Sigmoid colon (tissue), 7 donors: Measurements from ENCODE around the gene LEMD1. TPM values are rescaled to one million over a fixed set of nuclear protein-coding genes. Genes with fewer than 3 reads are reported as not detected.

Experiments used
- DNase-seq: peaks from one replicate; pipeline ENCODE4 v3.0.0-alpha.2; 2019
- H3K27ac ChIP-seq, 4 donors: fragments of 200-600 bp; sonication (generic); one replicate each; pipeline ENCODE4 v1.5.1; 2016 to 2019; ENCODE audit warnings: mild to moderate bottlenecking in 1 of 4
- H3K27me3 ChIP-seq, 3 donors: fragments of 200-600 bp; sonication (generic); one replicate each; pipeline ENCODE4 v1.5.1; 2019; ENCODE audit warnings: mild to moderate bottlenecking in 1 of 3
- H3K36me3 ChIP-seq, 4 donors: fragments of 200-600 bp; sonication (generic); one replicate each; pipeline ENCODE4 v1.5.1; 2016 to 2019
- H3K4me1 ChIP-seq, 4 donors: fragments of 200-600 bp; sonication (generic); one replicate each; pipeline ENCODE4 v1.5.1; 2017 to 2019
- H3K4me3 ChIP-seq, 4 donors: fragments of 200-600 bp; sonication (generic); one replicate each; pipeline ENCODE4 v1.5.1; 2017 to 2019; ENCODE audit warnings: mild to moderate bottlenecking in 2 of 4, moderate library complexity in 1 of 4
- H3K9me3 ChIP-seq, 4 donors: fragments of 200-600 bp in 3 of 4; sonication (generic) in 3 of 4; one replicate each; pipeline versions ENCODE4 v1.5.1 to v1.6.1; 2013 to 2019
- EP300 ChIP-seq, 4 donors: sonication (generic); formaldehyde crosslinking; IDR thresholded peaks; one replicate each; pipeline ENCODE4 v1.6.1; 2017; ENCODE audit warnings: antibody characterized with exemption in 4 of 4
- POLR2A ChIP-seq, 2 donors: fragments of 450-650 bp; IDR thresholded peaks; one replicate each; pipeline ENCODE4 v1.6.1; 2016; ENCODE audit warnings: antibody characterized with exemption in 2 of 2, mild to moderate bottlenecking in 2 of 2, moderate library complexity in 2 of 2
- POLR2AphosphoS5 ChIP-seq, 4 donors: sonication (generic); formaldehyde crosslinking; IDR thresholded peaks; one replicate each; pipeline ENCODE4 v1.6.1; 2017; ENCODE audit warnings: antibody characterized with exemption in 4 of 4
- WGBS, 2 donors: extraction: QIAGEN DNeasy Blood & Tissue Kit; methylation state at CpG; one replicate each; pipeline ENCODE4 v1.1.7; 2013; 5-methylcytosine and 5-hydroxymethylcytosine counted together
- intact Hi-C: fragments of 100-400 bp; cut with DNase I; formaldehyde crosslinking; loops from one replicate; pipeline ENCODE4 v1.15.1; 2023
- polyA plus RNA-seq, 3 donors: library from polyadenylated mRNA; stranded (reverse); fragments of 200-250 nt; gene quantifications; one replicate each; pipeline ENCODE4 v1.2.3, GENCODE V29; 2013
- total RNA-seq, 4 donors: library from RNA; depleted of rRNA; stranded (reverse); fragments of >200 nt; gene quantifications; one replicate each; pipeline ENCODE4 v1.1.0, GENCODE V29; 2016
- TF ChIP-seq, protein P1 (sequence below), 4 experiments: fragments of 450-650 bp in 3 of 4; fragments of 200-600 bp in 1 of 4; IDR thresholded peaks; one replicate each; pipeline ENCODE4 v1.5.1; 2016 to 2019; ENCODE audit warnings: antibody characterized with exemption in 4 of 4, mild to moderate bottlenecking in 3 of 4, moderate library complexity in 2 of 4
- donor health status: healthy with polysubstance abuse.
- donor health status: Bipolar disorder and iron deficiency.
- donor health status: healthy.

LEMD1 gene
- total and polyA plus RNA-seq, 7 donors = 0.34 TPM; not detected in 6

DNA sequence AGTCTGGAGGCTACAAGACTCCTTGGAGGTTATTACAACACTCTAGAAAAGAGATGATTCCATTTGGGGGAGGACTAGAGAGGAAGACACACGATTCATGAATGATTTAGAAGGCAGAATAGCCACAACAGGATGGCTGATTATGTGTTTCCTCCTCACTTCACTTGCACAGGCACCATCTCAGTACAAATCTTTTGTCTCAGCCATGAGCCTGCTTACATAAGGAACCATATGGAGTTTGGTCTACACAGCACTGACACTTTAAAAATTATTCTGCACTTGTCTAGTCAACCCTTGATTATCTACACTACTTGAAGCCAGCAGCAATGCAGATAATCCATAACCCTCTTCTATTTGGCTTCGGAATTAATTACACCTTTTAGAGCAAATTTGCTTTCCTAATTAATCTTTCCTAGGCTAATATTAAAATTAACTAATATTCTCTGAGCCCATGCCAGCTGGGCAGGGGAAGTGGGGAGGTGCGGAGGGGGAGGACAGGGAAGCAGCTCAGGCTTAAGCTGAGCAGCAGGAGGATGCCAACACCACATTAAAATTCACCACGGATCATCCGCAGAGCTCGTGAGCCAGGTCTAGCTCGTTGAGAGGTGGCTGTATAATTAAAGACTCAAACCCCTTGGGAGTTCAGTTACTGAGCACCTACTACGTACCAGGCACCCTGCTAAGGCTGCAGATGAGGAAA is 3.2 kb upstream of the LEMD1 start:
- H3K9me3 ChIP-seq = no peaks in the 10 kb centered on the region
- TF ChIP-seq POLR2A (IDR thresholded peaks at IDR 0.05) = no peak
- TF ChIP-seq EP300 (IDR thresholded peaks at IDR 0.05) = no peak
- TF ChIP-seq, protein P1, sequence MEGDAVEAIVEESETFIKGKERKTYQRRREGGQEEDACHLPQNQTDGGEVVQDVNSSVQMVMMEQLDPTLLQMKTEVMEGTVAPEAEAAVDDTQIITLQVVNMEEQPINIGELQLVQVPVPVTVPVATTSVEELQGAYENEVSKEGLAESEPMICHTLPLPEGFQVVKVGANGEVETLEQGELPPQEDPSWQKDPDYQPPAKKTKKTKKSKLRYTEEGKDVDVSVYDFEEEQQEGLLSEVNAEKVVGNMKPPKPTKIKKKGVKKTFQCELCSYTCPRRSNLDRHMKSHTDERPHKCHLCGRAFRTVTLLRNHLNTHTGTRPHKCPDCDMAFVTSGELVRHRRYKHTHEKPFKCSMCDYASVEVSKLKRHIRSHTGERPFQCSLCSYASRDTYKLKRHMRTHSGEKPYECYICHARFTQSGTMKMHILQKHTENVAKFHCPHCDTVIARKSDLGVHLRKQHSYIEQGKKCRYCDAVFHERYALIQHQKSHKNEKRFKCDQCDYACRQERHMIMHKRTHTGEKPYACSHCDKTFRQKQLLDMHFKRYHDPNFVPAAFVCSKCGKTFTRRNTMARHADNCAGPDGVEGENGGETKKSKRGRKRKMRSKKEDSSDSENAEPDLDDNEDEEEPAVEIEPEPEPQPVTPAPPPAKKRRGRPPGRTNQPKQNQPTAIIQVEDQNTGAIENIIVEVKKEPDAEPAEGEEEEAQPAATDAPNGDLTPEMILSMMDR (IDR thresholded peaks at IDR 0.05) = no peak
- TF ChIP-seq POLR2AphosphoS5 (IDR thresholded peaks at IDR 0.05) = no peak
- no peaks in the 10 kb centered on the region for H3K36me3 ChIP-seq
- H3K27me3 ChIP-seq = peaks cover 0 to 5% (median 0%) of the 10 kb centered on the region in 3 donors
- no peak overlapping the region for H3K27ac ChIP-seq
- H3K4me3 ChIP-seq = no peak overlapping the region
- intact Hi-C loops = no loop called here
- DNase-seq = no peak
- H3K4me1 ChIP-seq = no peaks in the 10 kb centered on the region
- 65 to 76% methylated on average over 8 of the region's 8 CpGs for WGBS, 2 donors

DNA sequence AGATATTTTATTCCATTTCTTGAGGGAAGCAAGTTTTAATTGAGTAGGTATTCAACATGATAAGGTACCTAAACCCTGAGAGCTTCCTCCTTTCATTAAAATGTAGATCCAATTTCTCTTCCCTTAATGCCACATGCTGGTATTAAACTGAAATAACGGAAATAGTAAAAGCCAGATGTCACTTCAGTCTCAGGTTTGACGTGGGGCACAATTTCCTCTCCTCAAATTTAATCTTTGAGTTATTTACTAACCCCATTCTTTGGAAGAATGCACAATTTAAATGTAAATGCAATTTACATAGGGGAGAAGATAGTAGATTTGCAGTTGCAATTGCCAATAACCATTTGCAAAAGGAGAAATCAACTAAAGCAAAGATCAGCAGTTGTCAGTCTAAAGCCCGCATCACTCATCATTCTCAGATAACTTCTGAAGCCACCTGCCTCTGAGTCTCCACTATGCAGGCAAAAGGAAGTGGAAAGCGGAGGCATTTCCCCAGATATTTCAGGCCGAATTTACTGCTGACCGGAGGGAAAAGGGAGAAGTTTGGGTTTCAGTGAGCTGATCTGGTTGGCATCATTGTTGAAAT is 2.1 kb upstream of the LEMD1 start:
- WGBS, 2 donors = 80 to 89% methylated on average over 6 of the region's 6 CpGs
- TF ChIP-seq POLR2AphosphoS5 (IDR thresholded peaks at IDR 0.05) (no peak), POLR2A (IDR thresholded peaks at IDR 0.05) (no peak), EP300 (IDR thresholded peaks at IDR 0.05) (no peak)
- TF ChIP-seq, protein P1 (IDR thresholded peaks at IDR 0.05) = no peak
- no peaks in the 10 kb centered on the region for H3K4me1 ChIP-seq
- H3K9me3 ChIP-seq = no peaks in the 10 kb centered on the region
- H3K4me3 ChIP-seq = no peak overlapping the region
- no peak overlapping the region for H3K27ac ChIP-seq
- intact Hi-C loops = no loop called here
- H3K27me3 ChIP-seq = peaks cover 0 to 5% (median 0%) of the 10 kb centered on the region in 3 donors
- no peak for DNase-seq
- H3K36me3 ChIP-seq = no peaks in the 10 kb centered on the region

DNA sequence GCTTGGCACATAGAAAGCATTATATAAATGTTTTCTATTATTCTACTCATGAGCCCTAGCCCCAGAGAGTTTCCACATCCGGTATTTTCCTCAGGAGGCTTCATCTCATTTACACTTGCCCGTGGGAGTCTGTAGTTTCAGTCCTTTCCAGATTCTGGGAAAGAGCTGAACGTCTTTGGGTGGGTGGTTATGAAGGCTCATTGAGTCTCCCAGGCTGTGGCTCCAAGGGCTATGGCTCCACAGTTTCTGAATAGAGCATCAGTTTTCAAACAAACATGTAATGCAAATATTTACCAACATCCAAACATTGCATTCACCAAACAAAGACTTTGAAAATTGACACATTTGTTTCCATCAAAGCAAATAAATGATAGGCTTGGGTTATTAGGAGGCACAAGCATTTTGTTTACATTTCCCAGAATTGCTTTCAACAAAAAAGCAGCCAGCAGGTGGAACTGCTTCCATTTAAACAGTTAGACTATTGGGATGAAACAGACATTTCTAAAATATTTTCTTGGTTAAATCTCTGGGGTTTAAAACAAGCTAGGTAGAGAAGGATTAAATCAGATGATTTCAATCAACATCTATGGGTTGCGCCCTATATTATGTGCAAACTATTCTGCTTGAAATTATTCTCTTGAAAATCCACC is 1.3 kb upstream of the LEMD1 start:
- intact Hi-C loops = no loop called here
- TF ChIP-seq EP300 (IDR thresholded peaks at IDR 0.05) (no peak), POLR2A (IDR thresholded peaks at IDR 0.05) (no peak), POLR2AphosphoS5 (IDR thresholded peaks at IDR 0.05) (no peak)
- TF ChIP-seq, protein P1 (IDR thresholded peaks at IDR 0.05) = no peak
- WGBS, 2 donors = 52 to 59% methylated on average over 4 of the region's 4 CpGs

DNA sequence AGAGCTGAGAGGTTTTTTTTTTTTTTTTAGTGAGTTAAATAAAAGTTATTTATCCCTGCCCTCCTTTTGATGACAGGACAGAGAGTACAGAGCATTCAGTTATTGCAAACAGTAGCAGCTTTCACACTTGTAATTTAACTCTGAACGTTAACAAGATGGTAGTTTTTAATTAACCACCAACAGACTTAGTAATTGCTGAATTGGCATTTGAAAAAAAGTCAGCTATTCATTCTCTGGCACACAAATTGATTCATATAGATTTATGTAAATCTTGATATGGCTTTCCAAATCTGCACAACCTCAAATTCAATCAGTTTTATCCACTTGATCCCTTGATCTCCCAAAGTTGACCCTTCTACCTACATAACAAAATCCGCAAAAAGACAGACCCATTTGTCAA is 918 bp downstream of the LEMD1 start:
- no peak for DNase-seq
- Histone ChIP-seq H3K4me3 (no peak overlapping the region), H3K27me3 (peaks cover 0 to 8% (median 0%) of the 10 kb centered on the region in 3 donors), H3K9me3 (no peaks in the 10 kb centered on the region), H3K4me1 (no peaks in the 10 kb centered on the region), H3K36me3 (no peaks in the 10 kb centered on the region), H3K27ac (no peak overlapping the region)
- TF ChIP-seq POLR2AphosphoS5 (IDR thresholded peaks at IDR 0.05) (no peak), POLR2A (IDR thresholded peaks at IDR 0.05) (no peak), EP300 (IDR thresholded peaks at IDR 0.05) (no peak)
- WGBS, 2 donors = 65 to 76% methylated on average over 2 of the region's 2 CpGs
- intact Hi-C loops = no loop called here

More for the DNA sequence above, 1.3 kb upstream of the LEMD1 start:
- no peak overlapping the region for H3K4me3 ChIP-seq
- no peaks in the 10 kb centered on the region for H3K36me3 ChIP-seq
- H3K4me1 ChIP-seq = no peaks in the 10 kb centered on the region
- no peak for DNase-seq
- no peaks in the 10 kb centered on the region for H3K9me3 ChIP-seq
- peaks cover 0 to 8% (median 0%) of the 10 kb centered on the region in 3 donors for H3K27me3 ChIP-seq
- H3K27ac ChIP-seq = no peak overlapping the region
